ENCODE measurements around the gene PHF2. TPM values are rescaled to one million over a fixed set of nuclear protein-coding genes. Genes with fewer than 3 reads are reported as not detected.

Gene PHF2
- polyA plus RNA-seq, 3 donors, result 0.40 to 16.0 (median 0.97) TPM

DNA sequence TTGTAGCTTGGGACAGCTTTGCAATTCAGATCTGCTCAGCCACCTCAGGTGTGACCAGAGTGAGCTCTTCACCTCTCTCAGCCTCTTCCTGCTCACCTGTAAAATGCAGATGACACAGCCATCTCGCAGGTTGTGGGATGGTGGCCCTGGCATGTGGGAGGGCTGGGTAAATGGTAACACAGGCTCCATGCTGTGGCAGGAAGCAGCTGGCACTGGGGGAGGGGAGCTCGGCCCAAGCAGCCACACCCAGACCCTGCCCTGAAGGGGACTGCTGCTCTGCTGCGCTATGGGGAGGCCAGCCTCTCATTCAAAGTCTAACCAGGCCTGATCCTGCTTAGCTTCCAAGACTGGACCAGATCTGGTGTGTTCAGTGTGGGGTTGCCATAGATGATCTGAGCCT lies 24.1 kb downstream of the PHF2 start:
- WGBS (ENCODE audit: insufficient coverage), result 20% methylated on average over 2 of the region's 3 CpGs
- Mint-ChIP-seq H3K27me3 (ENCODE audit: low read depth in 3 of 3) (no peaks in the 10 kb centered on the region), H3K27ac (peak overlapping the region in 2 of 7 donors; percentile 17 to 46), H3K36me3 (peaks cover 9 to 22% of the 10 kb centered on the region in 2 donors), H3K9me3 (peaks cover 0 to 9% (median 5%) of the 10 kb centered on the region in 7 donors), H3K4me1 (peaks cover 28% of the 10 kb centered on the region), H3K4me3 (no peak overlapping the region)
- H3K4me2 ChIP-seq (replicated peaks; ENCODE audit: extremely low read depth, low read length, poor library complexity, severe bottlenecking), result no peak overlapping the region
- H2AFZ ChIP-seq (ENCODE audit: insufficient read depth, low read depth, low read length, poor library complexity, severe bottlenecking), result no peak overlapping the region
- intact Hi-C loops (cut with micrococcal nuclease), result no loop called here
- TF ChIP-seq, protein P1, sequence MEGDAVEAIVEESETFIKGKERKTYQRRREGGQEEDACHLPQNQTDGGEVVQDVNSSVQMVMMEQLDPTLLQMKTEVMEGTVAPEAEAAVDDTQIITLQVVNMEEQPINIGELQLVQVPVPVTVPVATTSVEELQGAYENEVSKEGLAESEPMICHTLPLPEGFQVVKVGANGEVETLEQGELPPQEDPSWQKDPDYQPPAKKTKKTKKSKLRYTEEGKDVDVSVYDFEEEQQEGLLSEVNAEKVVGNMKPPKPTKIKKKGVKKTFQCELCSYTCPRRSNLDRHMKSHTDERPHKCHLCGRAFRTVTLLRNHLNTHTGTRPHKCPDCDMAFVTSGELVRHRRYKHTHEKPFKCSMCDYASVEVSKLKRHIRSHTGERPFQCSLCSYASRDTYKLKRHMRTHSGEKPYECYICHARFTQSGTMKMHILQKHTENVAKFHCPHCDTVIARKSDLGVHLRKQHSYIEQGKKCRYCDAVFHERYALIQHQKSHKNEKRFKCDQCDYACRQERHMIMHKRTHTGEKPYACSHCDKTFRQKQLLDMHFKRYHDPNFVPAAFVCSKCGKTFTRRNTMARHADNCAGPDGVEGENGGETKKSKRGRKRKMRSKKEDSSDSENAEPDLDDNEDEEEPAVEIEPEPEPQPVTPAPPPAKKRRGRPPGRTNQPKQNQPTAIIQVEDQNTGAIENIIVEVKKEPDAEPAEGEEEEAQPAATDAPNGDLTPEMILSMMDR (IDR thresholded peaks at IDR 0.05), result no peak
- peaks cover 8 to 10% of the 10 kb centered on the region in 2 donors for H3K4me1 ChIP-seq (ENCODE audit: control insufficient read depth in 1 of 2, insufficient read depth in 2 of 2, low read length in 2 of 2)
- peaks cover 96% of the 10 kb centered on the region for H4K20me1 ChIP-seq (ENCODE audit: insufficient read depth, low read length)
- H3K9ac ChIP-seq (ENCODE audit: insufficient read depth, low read length, poor library complexity, severe bottlenecking), result no peak overlapping the region
- H3K9me3 ChIP-seq (replicated peaks in 1 of 2; ENCODE audit: control insufficient read depth in 1 of 2, insufficient read depth in 1 of 2, low read length in 2 of 2), result peaks cover 0 to 5% of the 10 kb centered on the region in 2 donors
- no peak overlapping the region for H3K27ac ChIP-seq (ENCODE audit: low read depth in 1 of 2, low read length in 2 of 2)
- no peaks in the 10 kb centered on the region for H3K27me3 ChIP-seq (ENCODE audit: control insufficient read depth in 2 of 2, insufficient read depth in 2 of 2, low read length in 2 of 2)
- no peak for DNase-seq
- H3K4me3 ChIP-seq (replicated peaks in 1 of 3; ENCODE audit: low read depth in 2 of 3, low read length in 3 of 3), result no peak overlapping the region
- H3K36me3 ChIP-seq (replicated peaks in 1 of 2; ENCODE audit: control insufficient read depth in 1 of 2, insufficient read depth in 2 of 2, low read length in 2 of 2), result no peaks in the 10 kb centered on the region
- peaks cover 83% of the 10 kb centered on the region for H3K79me2 ChIP-seq (ENCODE audit: insufficient read depth, low read length)

DNA sequence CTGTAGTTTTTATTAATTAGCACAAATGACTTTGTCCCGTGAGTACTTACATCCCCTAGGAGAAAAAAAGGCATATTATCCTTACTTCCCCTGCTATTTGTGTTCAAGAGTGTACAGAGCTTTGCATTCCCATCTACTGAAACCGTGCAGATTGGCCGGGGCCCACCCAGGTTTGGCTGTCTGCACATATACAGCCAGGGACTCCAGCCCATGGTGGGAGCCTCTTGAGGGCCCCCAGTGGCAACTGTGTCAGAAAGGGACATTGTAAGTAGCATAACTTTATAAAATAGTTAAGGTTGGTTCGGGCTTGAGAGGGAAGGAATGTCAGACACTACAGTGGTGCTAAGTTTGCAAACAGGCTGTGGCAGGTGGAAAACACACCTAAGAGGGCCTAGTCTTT lies 24.7 kb downstream of the PHF2 start:
- H3K9me3 ChIP-seq (replicated peaks in 1 of 2; ENCODE audit: control insufficient read depth in 1 of 2, insufficient read depth in 1 of 2, low read length in 2 of 2), result peaks cover 0 to 8% of the 10 kb centered on the region in 2 donors
- Mint-ChIP-seq H3K27ac (peak overlapping the region in 1 of 7 donors; percentile 44), H3K4me1 (peaks cover 28% of the 10 kb centered on the region), H3K36me3 (peaks cover 6 to 22% of the 10 kb centered on the region in 2 donors), H3K4me3 (no peak overlapping the region), H3K9me3 (peaks cover 2 to 10% (median 5%) of the 10 kb centered on the region in 7 donors), H3K27me3 (ENCODE audit: low read depth in 3 of 3) (no peaks in the 10 kb centered on the region)
- no peak for DNase-seq
- no peaks in the 10 kb centered on the region for H3K36me3 ChIP-seq (replicated peaks in 1 of 2; ENCODE audit: control insufficient read depth in 1 of 2, insufficient read depth in 2 of 2, low read length in 2 of 2)
- intact Hi-C loops (cut with micrococcal nuclease), result no loop called here
- no peak overlapping the region for H3K4me3 ChIP-seq (replicated peaks in 1 of 3; ENCODE audit: low read depth in 2 of 3, low read length in 3 of 3)
- TF ChIP-seq, protein P1 (IDR thresholded peaks at IDR 0.05), result no peak
- H2AFZ ChIP-seq (ENCODE audit: insufficient read depth, low read depth, low read length, poor library complexity, severe bottlenecking), result no peak overlapping the region
- H3K27me3 ChIP-seq (ENCODE audit: control insufficient read depth in 2 of 2, insufficient read depth in 2 of 2, low read length in 2 of 2), result no peaks in the 10 kb centered on the region
- peaks cover 95% of the 10 kb centered on the region for H4K20me1 ChIP-seq (ENCODE audit: insufficient read depth, low read length)
- peaks cover 8 to 10% of the 10 kb centered on the region in 2 donors for H3K4me1 ChIP-seq (ENCODE audit: control insufficient read depth in 1 of 2, insufficient read depth in 2 of 2, low read length in 2 of 2)
- H3K79me2 ChIP-seq (ENCODE audit: insufficient read depth, low read length), result peaks cover 83% of the 10 kb centered on the region
- H3K27ac ChIP-seq (ENCODE audit: low read depth in 1 of 2, low read length in 2 of 2), result no peak overlapping the region
- WGBS (ENCODE audit: insufficient coverage), result 100% methylated on average over 1 of the region's 4 CpGs
- no peak overlapping the region for H3K9ac ChIP-seq (ENCODE audit: insufficient read depth, low read length, poor library complexity, severe bottlenecking)
- no peak overlapping the region for H3K4me2 ChIP-seq (replicated peaks; ENCODE audit: extremely low read depth, low read length, poor library complexity, severe bottlenecking)

Data from CD14-positive monocyte (primary cell).